ENCODE results near the gene FSIP1. TPM values are rescaled to one million over a fixed set of nuclear protein-coding genes. Genes with fewer than 3 reads are reported as not detected.

FSIP1 gene
- total RNA-seq, 4 donors from 2014 or later: 1.9 to 8.6 (median 5.6) TPM; not detected in 1

GRCh38 chr15:39588531-39589192, 194.0 kb downstream of the FSIP1 start:
- in situ Hi-C loops (cut with MboI; ENCODE audit: low pct_ligation_motif_present in 1 of 4, low pct_unique_long_range_greater_than_20kb in 1 of 4, low sequenced_read_pairs in 3 of 4): loop anchor here (10.0 to 25.0 kb wide), 6 partner anchors 174 to 884 kb away; no protein-coding TSS in a partner anchor
- H3K9me3 ChIP-seq: no peaks in the 10 kb centered on the region
- TF ChIP-seq POLR2A (IDR thresholded peaks at IDR 0.05) (no peak), POLR2AphosphoS5 (IDR thresholded peaks at IDR 0.05) (peak; percentile 7 to 49 (median 15))
- peak overlapping the region; percentile 86 to 97 (median 95) for H3K27ac ChIP-seq
- H3K27me3 ChIP-seq: no peaks in the 10 kb centered on the region
- no peak overlapping the region for H3K4me3 ChIP-seq
- H3K36me3 ChIP-seq: peaks cover 0 to 73% (median 35%) of the 10 kb centered on the region in 4 donors
- H3K4me1 ChIP-seq: peaks cover 16 to 61% (median 39%) of the 10 kb centered on the region in 4 donors
- WGBS, 2 donors (ENCODE audit: low coverage in 1 of 2): 85% methylated on average over 13 of the region's 13 CpGs; no CpG with 5 or more reads in 1 of the 2 donors
- DNase-seq: no peak
- intact Hi-C loops (cut with DNase I; ENCODE audit: low total_unique reads): no loop called here

- 48 to 49% methylated on average over 5 to 10 of the region's 13 CpGs for WGBS, 2 donors (ENCODE audit: low coverage in 1 of 2)
- in situ Hi-C loops (cut with MboI; ENCODE audit: low pct_ligation_motif_present in 1 of 4, low pct_unique_long_range_greater_than_20kb in 1 of 4, low sequenced_read_pairs in 3 of 4): loop anchor here (10.0 to 25.0 kb wide), 6 partner anchors 174 to 883 kb away; no protein-coding TSS in a partner anchor
- peaks cover 0 to 70% (median 31%) of the 10 kb centered on the region in 4 donors for H3K36me3 ChIP-seq
- H3K4me1 ChIP-seq: peaks cover 16 to 62% (median 41%) of the 10 kb centered on the region in 4 donors
- TF ChIP-seq POLR2A (IDR thresholded peaks at IDR 0.05): no peak
- no peak for TF ChIP-seq EP300 (IDR thresholded peaks at IDR 0.05; ENCODE audit: low read depth)
- TF ChIP-seq POLR2AphosphoS5 (IDR thresholded peaks at IDR 0.05): peak in 2 of 3 donors; percentile 24 to 29
- TF ChIP-seq CTCF (IDR thresholded peaks at IDR 0.05): no peak
- peak overlapping the region; percentile 86 to 97 (median 95) for H3K27ac ChIP-seq
- no peaks in the 10 kb centered on the region for H3K27me3 ChIP-seq
- intact Hi-C loops (cut with DNase I; ENCODE audit: low total_unique reads): no loop called here
- DNase-seq: peak; percentile 44
- no peak overlapping the region for H3K4me3 ChIP-seq
- no peaks in the 10 kb centered on the region for H3K9me3 ChIP-seq
Observed at GRCh38 chr15:39587731-39588530, 194.7 kb downstream of the FSIP1 start.

GRCh38 chr15:39587096-39587721, 195.4 kb downstream of the FSIP1 start:
- no peaks in the 10 kb centered on the region for H3K9me3 ChIP-seq
- H3K27ac ChIP-seq: peak overlapping the region; percentile 86 to 97 (median 95)
- WGBS, 2 donors (ENCODE audit: low coverage in 1 of 2): 81 to 95% methylated on average over 2 to 17 of the region's 17 CpGs
- H3K36me3 ChIP-seq: peaks cover 0 to 74% (median 27%) of the 10 kb centered on the region in 4 donors
- H3K4me1 ChIP-seq: peaks cover 16 to 69% (median 47%) of the 10 kb centered on the region in 4 donors
- in situ Hi-C loops (cut with MboI; ENCODE audit: low pct_ligation_motif_present in 1 of 4, low pct_unique_long_range_greater_than_20kb in 1 of 4, low sequenced_read_pairs in 3 of 4) (loop anchor here (10.0 to 25.0 kb wide), 6 partner anchors 175 to 882 kb away; no protein-coding TSS in a partner anchor), intact Hi-C loops (cut with DNase I; ENCODE audit: low total_unique reads) (no loop called here)
- no peak overlapping the region for H3K4me3 ChIP-seq
- H3K27me3 ChIP-seq: no peaks in the 10 kb centered on the region
- TF ChIP-seq EP300 (IDR thresholded peaks at IDR 0.05; ENCODE audit: low read depth): no peak
- TF ChIP-seq POLR2AphosphoS5 (IDR thresholded peaks at IDR 0.05): peak in 2 of 3 donors; percentile 28 to 45
- DNase-seq: peak; percentile 29

GRCh38 chr15:39586387-39587095, 196.1 kb downstream of the FSIP1 start:
- H3K4me3 ChIP-seq: peak overlapping the region in 1 of 4 donors; percentile 16
- H3K36me3 ChIP-seq: peaks cover 0 to 68% (median 24%) of the 10 kb centered on the region in 4 donors
- peak overlapping the region; percentile 86 to 97 (median 95) for H3K27ac ChIP-seq
- no peak for TF ChIP-seq POLR2A (IDR thresholded peaks at IDR 0.05)
- TF ChIP-seq POLR2AphosphoS5 (IDR thresholded peaks at IDR 0.05): peak; percentile 10 to 53 (median 38)
- no peak for TF ChIP-seq EP300 (IDR thresholded peaks at IDR 0.05; ENCODE audit: low read depth)
- intact Hi-C loops (cut with DNase I; ENCODE audit: low total_unique reads) (no loop called here), in situ Hi-C loops (cut with MboI; ENCODE audit: low pct_ligation_motif_present in 1 of 4, low pct_unique_long_range_greater_than_20kb in 1 of 4, low sequenced_read_pairs in 3 of 4) (loop anchor here (10.0 to 25.0 kb wide), 6 partner anchors 176 to 882 kb away; no protein-coding TSS in a partner anchor)
- no peaks in the 10 kb centered on the region for H3K9me3 ChIP-seq
- H3K4me1 ChIP-seq: peaks cover 16 to 75% (median 51%) of the 10 kb centered on the region in 4 donors
- DNase-seq: peak; percentile 28
- WGBS, 2 donors (ENCODE audit: low coverage in 1 of 2): 40 to 49% methylated on average over 4 to 10 of the region's 10 CpGs
- no peaks in the 10 kb centered on the region for H3K27me3 ChIP-seq
